Activated T-cell treated with anti-CD3 and anti-CD28 coated beads, Interleukin-2, amount 50 U/mL, for 72 hours (primary cell): ENCODE measurements around the gene VANGL1. TPM values are rescaled to one million over a fixed set of nuclear protein-coding genes. Genes with fewer than 3 reads are reported as not detected.

ENCODE experiments used
- ATAC-seq, 2 donors: fragments of 150-1000 bp; cut with Tn5 transposase; replicated peaks in 1 of 2; 2 replicates each; pipeline ENCODE4 v1.10.0; 2021; ENCODE audit warnings: moderate library complexity in 2 of 2, mild to moderate bottlenecking in 1 of 2
- DNase-seq, 2 donors: peaks; one replicate each; pipeline ENCODE4 v3.0.0; 2021 to 2022; ENCODE audit warnings: mixed read lengths in 1 of 2
- H3K27ac Mint-ChIP-seq: one replicate; pipeline ENCODE4 v1.8.0; 2022; ENCODE audit warnings: mild to moderate bottlenecking, moderate library complexity, mixed read lengths
- H3K27me3 Mint-ChIP-seq: one replicate; pipeline ENCODE4 v1.8.0; 2022; ENCODE audit warnings: low read depth, mixed read lengths
- H3K36me3 Mint-ChIP-seq, 2 donors: one replicate each; pipeline ENCODE4 v1.8.0; 2022; ENCODE audit warnings: mixed read lengths in 2 of 2, mild to moderate bottlenecking in 1 of 2; ENCODE audit not compliant: insufficient read depth in 2 of 2
- H3K4me1 Mint-ChIP-seq: one replicate; pipeline ENCODE4 v1.8.0; 2022; ENCODE audit warnings: low read depth, mixed read lengths
- H3K4me3 Mint-ChIP-seq, 2 donors: one replicate each; pipeline ENCODE4 v1.8.0; 2022; ENCODE audit warnings: mild to moderate bottlenecking in 2 of 2, mixed read lengths in 2 of 2, moderate library complexity in 2 of 2
- H3K9me3 Mint-ChIP-seq, 2 donors: one replicate each; pipeline ENCODE4 v1.8.0; 2022; ENCODE audit warnings: mixed read lengths in 2 of 2
- total RNA-seq, 2 donors: library from RNA; stranded (reverse); gene quantifications; one replicate each; pipeline ENCODE4 v1.2.3, GENCODE V29; 2022

Gene VANGL1
- total RNA-seq, 2 donors from 2014 or later, result 3.8 to 7.0 TPM

DNA sequence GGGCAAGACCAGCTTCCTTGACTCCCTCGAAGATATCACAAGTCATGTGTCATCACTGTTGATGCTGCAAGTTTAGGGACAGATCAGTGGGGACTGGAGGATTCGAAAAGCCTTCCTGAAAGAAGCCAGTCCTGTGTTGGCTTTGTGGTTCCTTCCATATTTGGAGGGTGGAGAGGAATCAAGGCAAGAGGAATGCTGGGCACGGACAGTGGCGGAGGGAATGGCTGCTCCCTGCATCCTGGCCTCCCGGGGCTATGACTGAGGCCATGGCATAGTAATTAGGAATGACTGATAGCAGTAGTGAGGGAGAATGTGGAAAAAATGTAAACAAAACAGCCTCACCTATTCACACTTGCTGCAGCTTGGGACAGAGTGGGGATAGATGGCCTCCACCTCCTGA, 36.4 kb downstream of the VANGL1 start:
- Mint-ChIP-seq H3K4me3 (no peak overlapping the region), H3K36me3 (no peaks in the 10 kb centered on the region), H3K27ac (no peak overlapping the region), H3K27me3 (no peaks in the 10 kb centered on the region), H3K4me1 (no peaks in the 10 kb centered on the region), H3K9me3 (no peaks in the 10 kb centered on the region)
- no peak for ATAC-seq
- DNase-seq, result no peak

DNA sequence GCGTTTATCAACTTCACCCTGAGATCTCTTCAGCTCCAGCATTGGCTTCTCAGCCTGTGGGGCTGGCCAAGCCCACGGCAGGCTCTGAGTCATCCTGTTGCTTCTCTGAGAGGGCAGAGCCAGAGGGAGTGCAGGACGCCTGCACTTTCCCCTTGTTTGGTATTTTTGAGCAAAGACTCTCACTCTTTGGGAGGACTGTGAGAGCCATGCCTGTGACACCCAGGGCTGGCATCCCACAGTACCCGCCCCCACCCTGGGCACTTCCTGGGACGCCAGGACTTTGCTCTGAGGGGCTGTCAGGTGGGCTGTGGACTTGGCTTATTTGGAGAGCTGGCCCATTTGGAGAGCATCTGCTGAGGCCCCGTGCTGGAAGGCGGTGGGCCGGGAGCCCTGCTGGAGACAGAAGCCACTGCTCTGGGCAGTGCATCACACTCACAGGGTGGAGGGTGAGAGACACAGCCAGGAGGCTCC, 37.4 kb downstream of the VANGL1 start:
- no peaks in the 10 kb centered on the region for H3K27me3 Mint-ChIP-seq
- DNase-seq (no peak), ATAC-seq (no peak)
- H3K9me3 Mint-ChIP-seq, result no peaks in the 10 kb centered on the region
- no peak overlapping the region for H3K27ac Mint-ChIP-seq
- no peaks in the 10 kb centered on the region for H3K4me1 Mint-ChIP-seq
- H3K36me3 Mint-ChIP-seq, result no peaks in the 10 kb centered on the region
- H3K4me3 Mint-ChIP-seq, result no peak overlapping the region

DNA sequence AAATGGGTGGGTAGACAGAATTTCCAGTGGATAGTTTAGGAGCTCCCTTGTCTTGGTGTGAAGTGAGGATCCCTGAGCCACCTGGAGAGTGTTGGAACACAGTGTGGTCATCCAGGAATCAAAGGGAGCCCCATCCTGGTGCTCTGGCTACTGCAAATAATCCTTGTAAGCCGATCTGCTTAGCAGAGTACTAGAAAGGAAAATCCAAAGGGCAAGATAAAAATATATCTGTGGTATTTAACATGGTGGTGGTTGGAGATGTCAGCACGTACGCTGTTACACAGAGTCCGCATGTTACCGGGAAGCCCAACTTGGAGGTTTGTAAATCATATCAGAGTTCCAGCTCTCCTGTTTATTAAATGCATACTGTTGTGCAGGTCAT, 39.0 kb downstream of the VANGL1 start:
- no peak for ATAC-seq
- Mint-ChIP-seq H3K9me3 (no peaks in the 10 kb centered on the region), H3K27ac (no peak overlapping the region), H3K27me3 (no peaks in the 10 kb centered on the region), H3K36me3 (peaks cover 0 to 2% of the 10 kb centered on the region in 2 donors), H3K4me3 (no peak overlapping the region), H3K4me1 (no peaks in the 10 kb centered on the region)
- no peak for DNase-seq

DNA sequence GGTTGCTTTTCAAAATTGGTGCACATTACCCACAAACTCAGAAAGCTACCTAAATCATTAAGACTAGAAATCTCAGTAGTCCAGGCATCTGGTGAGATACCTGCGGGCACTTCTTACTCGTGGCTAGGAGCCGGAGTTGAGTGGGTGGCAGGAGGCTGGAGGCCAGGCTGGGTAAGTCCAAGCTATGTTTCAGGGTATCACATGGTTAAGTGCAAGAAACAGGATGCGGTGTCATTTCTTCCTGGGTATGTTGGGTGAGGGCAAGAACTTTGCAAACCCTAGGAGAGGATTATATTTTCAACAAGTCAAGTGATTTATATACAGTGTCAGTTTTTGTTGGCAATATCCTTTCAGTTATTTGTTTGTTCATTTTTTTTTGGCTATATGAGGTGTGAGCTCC, 41.0 kb downstream of the VANGL1 start:
- peaks cover 0 to 2% of the 10 kb centered on the region in 2 donors for H3K36me3 Mint-ChIP-seq
- H3K9me3 Mint-ChIP-seq, result no peaks in the 10 kb centered on the region
- H3K4me1 Mint-ChIP-seq, result no peaks in the 10 kb centered on the region
- no peak overlapping the region for H3K4me3 Mint-ChIP-seq
- no peak for DNase-seq
- ATAC-seq, result peak in 1 of 2 donors; percentile 35
- H3K27ac Mint-ChIP-seq, result no peak overlapping the region
- no peaks in the 10 kb centered on the region for H3K27me3 Mint-ChIP-seq

DNA sequence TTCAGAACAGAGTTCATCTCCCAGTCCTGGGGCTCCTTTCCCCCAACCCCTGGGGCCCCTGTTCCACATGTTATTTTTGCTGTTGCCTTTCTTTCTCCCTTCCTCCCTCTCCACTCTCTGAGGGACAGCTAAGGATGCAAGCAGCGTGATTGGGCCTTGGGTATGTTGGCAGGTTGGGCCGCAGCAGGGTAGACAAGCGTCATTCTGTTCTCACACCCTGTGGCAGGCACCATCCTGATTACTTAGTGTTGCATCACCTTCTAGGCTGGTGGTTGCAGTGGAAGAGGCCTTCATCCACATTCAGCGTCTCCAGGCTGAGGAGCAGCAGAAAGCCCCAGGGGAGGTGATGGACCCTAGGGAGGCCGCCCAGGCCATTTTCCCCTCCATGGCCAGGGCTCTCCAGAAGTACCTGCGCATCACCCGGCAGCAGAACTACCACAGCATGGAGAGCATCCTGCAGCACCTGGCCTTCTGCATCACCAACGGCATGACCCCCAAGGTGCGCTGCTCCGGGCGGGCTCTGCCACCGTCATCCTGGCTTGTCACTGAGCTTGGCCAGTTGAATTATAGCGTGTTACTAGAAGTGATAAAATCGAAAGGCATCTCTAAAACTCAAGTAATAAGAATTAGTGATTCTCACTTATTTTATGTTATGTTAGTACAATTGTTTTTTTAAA, 43.4 kb downstream of the VANGL1 start:
- no peak for DNase-seq

DNA sequence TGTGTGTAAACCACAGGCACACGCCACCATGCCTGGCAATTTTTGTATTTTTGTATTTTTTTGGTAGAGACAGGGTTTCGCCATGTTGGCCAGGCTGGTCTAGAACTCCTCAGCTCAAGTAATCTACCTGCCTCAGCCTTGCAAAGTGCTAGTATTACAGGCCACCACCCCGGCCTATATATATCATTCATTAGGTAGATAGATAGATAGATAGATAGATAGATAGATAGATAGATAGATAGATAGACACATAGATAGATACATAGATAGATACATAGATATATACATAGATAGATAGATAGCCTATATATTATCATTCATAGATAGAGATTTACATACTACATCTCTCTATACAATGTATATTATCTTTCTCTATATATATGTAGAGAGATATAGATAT, 46.0 kb downstream of the VANGL1 start:
- no peaks in the 10 kb centered on the region for H3K27me3 Mint-ChIP-seq
- DNase-seq, result no peak
- H3K4me1 Mint-ChIP-seq, result no peaks in the 10 kb centered on the region
- no peak for ATAC-seq
- no peak overlapping the region for H3K27ac Mint-ChIP-seq
- no peaks in the 10 kb centered on the region for H3K9me3 Mint-ChIP-seq
- H3K4me3 Mint-ChIP-seq, result no peak overlapping the region
- H3K36me3 Mint-ChIP-seq, result peaks cover 0 to 2% of the 10 kb centered on the region in 2 donors

More for the DNA sequence above, 43.4 kb downstream of the VANGL1 start:
- ATAC-seq, result peak; percentile 37 to 47
- Mint-ChIP-seq H3K4me1 (no peaks in the 10 kb centered on the region), H3K4me3 (no peak overlapping the region), H3K27ac (peak overlapping the region; percentile 28), H3K36me3 (peaks cover 0 to 2% of the 10 kb centered on the region in 2 donors), H3K27me3 (no peaks in the 10 kb centered on the region), H3K9me3 (no peaks in the 10 kb centered on the region)

DNA sequence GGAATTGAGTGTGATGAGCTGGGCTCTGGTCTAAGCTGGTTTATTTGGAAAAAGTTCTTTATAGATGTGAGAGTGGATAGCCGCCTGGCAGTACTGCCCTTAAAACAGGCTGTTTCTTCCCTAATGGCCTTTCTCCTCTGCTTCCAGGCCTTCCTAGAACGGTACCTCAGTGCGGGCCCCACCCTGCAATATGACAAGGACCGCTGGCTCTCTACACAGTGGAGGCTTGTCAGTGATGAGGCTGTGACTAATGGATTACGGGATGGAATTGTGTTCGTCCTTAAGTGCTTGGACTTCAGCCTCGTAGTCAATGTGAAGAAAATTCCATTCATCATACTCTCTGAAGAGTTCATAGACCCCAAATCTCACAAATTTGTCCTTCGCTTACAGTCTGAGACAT, 49.2 kb downstream of the VANGL1 start:
- H3K27me3 Mint-ChIP-seq, result no peaks in the 10 kb centered on the region
- no peak overlapping the region for H3K27ac Mint-ChIP-seq
- H3K36me3 Mint-ChIP-seq, result no peaks in the 10 kb centered on the region
- no peak for ATAC-seq
- no peak overlapping the region for H3K4me3 Mint-ChIP-seq
- no peak for DNase-seq
- H3K4me1 Mint-ChIP-seq, result no peaks in the 10 kb centered on the region
- H3K9me3 Mint-ChIP-seq, result no peaks in the 10 kb centered on the region

DNA sequence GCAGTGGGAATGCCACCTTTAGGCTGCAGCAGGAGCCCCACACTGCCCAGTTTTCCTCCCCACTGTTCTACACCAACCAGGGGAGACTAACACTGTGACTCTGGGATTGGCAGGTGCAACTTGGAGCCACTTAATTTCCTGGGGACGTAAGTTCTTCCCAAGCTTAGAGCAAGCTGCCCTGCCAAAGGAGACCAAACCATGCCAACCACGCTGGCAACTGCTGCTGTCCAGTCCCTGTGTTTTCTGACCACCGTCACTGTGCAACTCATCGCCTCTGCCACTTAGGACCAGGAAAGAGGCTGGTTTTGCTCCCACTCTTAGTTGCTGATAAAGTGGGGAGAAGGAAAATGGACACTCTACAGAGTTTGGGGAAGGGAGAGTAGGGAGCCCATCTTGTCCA, 50.5 kb downstream of the VANGL1 start:
- DNase-seq (no peak), ATAC-seq (no peak)
- H3K27ac Mint-ChIP-seq, result no peak overlapping the region
- H3K36me3 Mint-ChIP-seq, result no peaks in the 10 kb centered on the region
- H3K27me3 Mint-ChIP-seq, result no peaks in the 10 kb centered on the region
- H3K4me1 Mint-ChIP-seq, result no peaks in the 10 kb centered on the region
- no peaks in the 10 kb centered on the region for H3K9me3 Mint-ChIP-seq
- no peak overlapping the region for H3K4me3 Mint-ChIP-seq

DNA sequence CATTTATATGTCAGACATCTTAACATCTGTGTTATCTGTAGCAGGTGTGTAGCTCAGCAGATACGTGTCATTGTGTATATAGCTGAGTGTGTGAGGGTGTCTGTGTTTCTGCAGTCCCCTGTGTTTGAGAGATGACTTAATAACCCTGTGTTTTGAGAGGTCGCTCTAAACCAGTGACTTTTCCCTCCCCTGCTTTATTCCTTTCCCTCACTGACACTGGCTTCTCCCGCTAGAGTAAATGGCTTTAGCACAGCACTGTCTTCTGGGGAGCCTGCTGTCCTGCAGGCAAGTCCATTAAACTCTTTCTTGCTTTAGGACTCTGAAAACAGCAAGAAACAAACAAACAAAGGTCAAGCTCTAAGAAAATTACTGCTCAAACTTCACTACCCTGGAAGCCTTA, 53.0 kb downstream of the VANGL1 start:
- no peak for ATAC-seq
- no peak overlapping the region for H3K27ac Mint-ChIP-seq
- no peak overlapping the region for H3K4me3 Mint-ChIP-seq
- no peaks in the 10 kb centered on the region for H3K4me1 Mint-ChIP-seq
- peaks cover 12% of the 10 kb centered on the region for H3K27me3 Mint-ChIP-seq
- no peaks in the 10 kb centered on the region for H3K36me3 Mint-ChIP-seq
- no peaks in the 10 kb centered on the region for H3K9me3 Mint-ChIP-seq
- DNase-seq, result no peak

DNA sequence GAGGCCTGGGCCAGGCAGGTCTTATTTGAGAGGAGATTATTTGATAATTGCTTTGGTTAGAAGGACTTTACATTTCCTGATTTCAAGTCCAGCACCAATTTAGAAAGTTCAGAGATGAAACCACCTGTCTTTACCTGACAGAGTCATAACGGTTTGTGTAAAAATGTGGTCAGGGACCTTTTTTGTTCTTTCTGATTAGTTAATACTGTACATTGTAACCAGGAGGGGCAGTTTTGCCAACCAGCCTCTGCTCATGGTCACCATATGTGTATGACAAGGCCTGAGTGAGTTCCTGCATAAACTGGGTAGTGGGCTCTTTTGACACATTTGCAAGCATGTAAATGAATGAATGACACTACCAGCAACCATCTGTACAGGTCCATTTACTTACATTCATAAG, 55.8 kb downstream of the VANGL1 start:
- H3K27me3 Mint-ChIP-seq, result peaks cover 14% of the 10 kb centered on the region
- H3K27ac Mint-ChIP-seq, result no peak overlapping the region
- DNase-seq (no peak), ATAC-seq (no peak)
- no peak overlapping the region for H3K4me3 Mint-ChIP-seq
- H3K9me3 Mint-ChIP-seq, result no peaks in the 10 kb centered on the region
- no peaks in the 10 kb centered on the region for H3K36me3 Mint-ChIP-seq
- no peaks in the 10 kb centered on the region for H3K4me1 Mint-ChIP-seq

DNA sequence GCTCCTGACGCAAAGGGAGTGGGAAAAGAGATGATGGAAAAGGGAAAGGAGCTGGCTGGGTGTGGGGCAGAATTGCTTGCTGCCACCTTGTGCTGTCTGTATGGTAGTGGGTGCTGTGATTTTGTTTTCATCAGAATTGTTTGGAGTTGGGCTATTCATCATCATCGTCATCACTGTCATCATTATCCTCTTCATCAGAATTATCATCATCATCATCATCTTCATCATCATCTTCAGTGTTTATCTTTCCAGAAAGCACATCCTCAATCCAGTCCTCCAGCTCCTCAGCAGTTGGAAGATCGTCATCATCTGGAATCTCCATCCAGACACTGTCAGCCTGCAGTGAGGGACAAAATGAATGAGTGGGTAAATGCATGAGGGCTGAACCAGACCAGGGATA, 59.3 kb downstream of the VANGL1 start:
- DNase-seq (no peak), ATAC-seq (no peak)
- H3K9me3 Mint-ChIP-seq, result no peaks in the 10 kb centered on the region
- peaks cover 14% of the 10 kb centered on the region for H3K27me3 Mint-ChIP-seq
- H3K4me1 Mint-ChIP-seq, result no peaks in the 10 kb centered on the region
- H3K4me3 Mint-ChIP-seq, result no peak overlapping the region
- no peak overlapping the region for H3K27ac Mint-ChIP-seq
- H3K36me3 Mint-ChIP-seq, result no peaks in the 10 kb centered on the region

DNA sequence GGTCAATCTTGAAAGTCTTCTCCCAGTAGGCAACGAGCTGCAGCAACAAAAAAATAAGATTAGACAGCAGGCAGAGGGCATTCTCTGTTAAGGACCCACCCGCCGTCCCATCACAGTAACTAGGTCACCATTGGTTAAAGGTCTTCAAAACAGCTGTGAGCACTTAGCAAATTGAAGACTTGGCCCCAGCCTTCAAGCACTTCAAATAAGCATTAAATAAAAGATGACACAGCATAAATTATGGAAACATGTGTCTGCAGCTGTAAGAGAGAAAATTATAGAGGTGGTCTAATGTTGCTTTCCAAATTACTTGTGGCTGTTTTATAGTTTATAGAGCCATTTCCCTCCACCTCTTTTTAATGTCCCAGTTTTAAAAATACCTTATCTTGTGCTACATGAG, 61.2 kb downstream of the VANGL1 start:
- no peak for ATAC-seq
- Mint-ChIP-seq H3K4me1 (no peaks in the 10 kb centered on the region), H3K27me3 (peaks cover 14% of the 10 kb centered on the region), H3K4me3 (no peak overlapping the region), H3K36me3 (no peaks in the 10 kb centered on the region), H3K27ac (no peak overlapping the region), H3K9me3 (no peaks in the 10 kb centered on the region)
- no peak for DNase-seq

DNA sequence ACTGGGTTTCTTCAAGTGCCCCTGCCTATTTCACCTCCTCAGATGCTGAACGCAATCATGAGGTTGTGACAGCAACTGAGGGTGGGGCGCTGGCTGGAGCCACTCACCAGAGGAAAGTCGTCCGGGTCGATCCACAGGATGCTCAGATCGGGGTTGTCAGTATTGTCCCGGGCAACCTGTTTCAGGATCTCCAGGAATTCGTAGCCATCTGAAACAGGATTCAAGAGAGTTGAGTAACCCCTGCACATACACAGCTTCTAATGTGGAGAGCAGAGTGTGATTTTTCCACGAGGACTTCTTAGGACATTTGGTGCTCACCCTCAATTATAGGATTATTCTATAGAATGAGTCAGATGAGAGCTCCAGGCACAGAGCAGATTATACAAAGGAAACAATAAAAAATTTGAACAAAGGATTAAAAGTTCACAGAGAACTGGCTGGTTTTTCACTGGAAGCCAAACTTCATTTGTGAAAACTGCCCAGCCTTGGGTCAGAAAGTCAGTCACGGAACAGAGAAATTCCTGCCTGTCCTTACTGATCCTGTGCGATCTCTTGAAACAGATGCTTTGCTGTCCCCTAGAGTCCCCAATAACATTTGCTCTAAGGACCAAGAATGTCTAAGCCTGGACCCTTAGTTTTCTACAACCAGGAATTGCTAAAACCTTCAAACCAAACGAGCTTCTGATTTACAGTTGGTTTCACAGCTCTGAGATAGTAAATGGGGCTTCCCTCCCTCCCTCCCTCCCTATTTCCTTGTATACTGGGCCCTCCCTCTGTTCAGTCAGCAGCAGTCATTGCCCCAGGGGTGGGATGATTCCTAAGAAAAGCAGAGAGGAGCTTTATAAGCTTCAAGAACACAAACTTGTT, 63.5 kb downstream of the VANGL1 start:
- no peak overlapping the region for H3K4me3 Mint-ChIP-seq
- H3K4me1 Mint-ChIP-seq, result no peaks in the 10 kb centered on the region
- ATAC-seq (no peak), DNase-seq (no peak)
- H3K27me3 Mint-ChIP-seq, result peaks cover 7% of the 10 kb centered on the region
- no peak overlapping the region for H3K27ac Mint-ChIP-seq
- no peaks in the 10 kb centered on the region for H3K9me3 Mint-ChIP-seq
- no peaks in the 10 kb centered on the region for H3K36me3 Mint-ChIP-seq
